Measurements from ENCODE around the gene CASTOR1.

The CASTOR1 gene

GRCh38 chr22:30240541-30241417, 48.5 kb downstream of the CASTOR1 start:
- no peak for DNase-seq (ENCODE audit: low read depth)
- no peak for TF ChIP-seq CTCF (conservative IDR thresholded peaks at IDR 0.05; ENCODE audit: low read depth, low read length)
- H3K4me3 ChIP-seq (ENCODE audit: low read depth, low read length): no peak overlapping the region

GRCh38 chr22:30239488-30240405, 49.6 kb downstream of the CASTOR1 start:
- no peak for TF ChIP-seq CTCF (conservative IDR thresholded peaks at IDR 0.05; ENCODE audit: low read depth, low read length)
- DNase-seq (ENCODE audit: low read depth): no peak
- H3K4me3 ChIP-seq (ENCODE audit: low read depth, low read length): no peak overlapping the region

- no peak overlapping the region for H3K4me3 ChIP-seq (ENCODE audit: low read depth, low read length)
These were observed 50.4 kb downstream of the CASTOR1 start for GRCh38 chr22:30238661-30239487.

GRCh38 chr22:30238136-30238535, 51.2 kb downstream of the CASTOR1 start:
- no peak overlapping the region for H3K4me3 ChIP-seq (ENCODE audit: low read depth, low read length)
- DNase-seq (ENCODE audit: low read depth): no peak
- TF ChIP-seq CTCF (conservative IDR thresholded peaks at IDR 0.05; ENCODE audit: low read depth, low read length): no peak

More at GRCh38 chr22:30238661-30239487, 50.4 kb downstream of the CASTOR1 start:
- peak; percentile 89 for DNase-seq (ENCODE audit: low read depth)
- TF ChIP-seq CTCF (conservative IDR thresholded peaks at IDR 0.05; ENCODE audit: low read depth, low read length): no peak

GRCh38 chr22:30236875-30237274, 52.4 kb downstream of the CASTOR1 start:
- H3K4me3 ChIP-seq (ENCODE audit: low read depth, low read length): no peak overlapping the region
- DNase-seq (ENCODE audit: low read depth): no peak
- no peak for TF ChIP-seq CTCF (conservative IDR thresholded peaks at IDR 0.05; ENCODE audit: low read depth, low read length)

- peak; percentile 96 for DNase-seq (ENCODE audit: low read depth)
- no peak overlapping the region for H3K4me3 ChIP-seq (ENCODE audit: low read depth, low read length)
- TF ChIP-seq CTCF (conservative IDR thresholded peaks at IDR 0.05; ENCODE audit: low read depth, low read length): no peak
These were observed 53.6 kb downstream of the CASTOR1 start for GRCh38 chr22:30235687-30236170.

Data from choroid plexus epithelial cell (primary cell).